ACC112 (cell line): ENCODE results near the gene DENND4C.

Source experiments
- H2AFZ ChIP-seq: fragments of 200-600 bp; sonication (generic); one replicate; pipeline ENCODE4 v1.6.0; 2017; ENCODE audit warnings: antibody characterized with exemption, low read length; ENCODE audit not compliant: unreplicated experiment
- H3K27ac ChIP-seq: fragments of 200-600 bp; sonication (generic); 2 replicates; pipeline ENCODE4 v1.5.1; 2014; ENCODE audit warnings: low read depth, mild to moderate bottlenecking, antibody characterized with exemption, low read length, moderate library complexity
- H3K27me3 ChIP-seq: fragments of 200-600 bp; sonication (generic); 2 replicates; pipeline ENCODE4 v1.6.1; 2014; ENCODE audit warnings: mild to moderate bottlenecking, antibody characterized with exemption, low read length, moderate library complexity, mixed read lengths; ENCODE audit not compliant: insufficient read depth
- H3K36me3 ChIP-seq: fragments of 200-600 bp; sonication (generic); 2 replicates; pipeline ENCODE4 v1.6.1; 2016; ENCODE audit warnings: mild to moderate bottlenecking, antibody characterized with exemption, low read length, moderate library complexity, mixed read lengths; ENCODE audit not compliant: insufficient read depth
- H3K4me1 ChIP-seq: fragments of 200-600 bp; sonication (generic); one replicate; pipeline ENCODE4 v1.6.1; 2016; ENCODE audit warnings: low read length, mixed read lengths; ENCODE audit not compliant: insufficient read depth, unreplicated experiment, control insufficient read depth
- H3K4me3 ChIP-seq: fragments of 200-600 bp; sonication (generic); 2 replicates; pipeline ENCODE4 v1.5.1; 2014; ENCODE audit warnings: mild to moderate bottlenecking, low read depth, low read length
- H3K79me2 ChIP-seq: fragments of 200-600 bp; sonication (generic); one replicate; pipeline ENCODE4 v1.6.0; 2016; ENCODE audit warnings: low read length; ENCODE audit not compliant: control insufficient read depth, unreplicated experiment, insufficient read depth

Gene DENND4C

DNA sequence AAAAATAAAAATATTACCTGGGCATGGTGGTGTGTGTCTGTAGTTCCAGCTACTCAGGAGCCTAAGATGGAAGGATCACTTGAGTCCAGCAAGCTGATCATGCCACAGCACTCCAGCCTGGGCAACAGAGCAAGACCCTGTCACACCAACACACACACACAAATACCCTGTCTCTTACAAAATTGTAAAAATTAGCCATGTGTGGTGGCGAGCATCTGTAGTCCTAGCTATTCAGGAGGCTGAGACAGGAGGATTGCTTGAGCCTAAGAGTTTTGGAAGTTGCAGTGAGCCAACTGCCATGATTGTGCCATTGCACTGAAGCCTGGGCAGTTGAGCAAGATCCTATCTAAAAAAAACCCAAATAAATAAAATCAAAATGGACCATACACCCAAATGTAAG lies 32.1 kb upstream of the DENND4C start:
- Histone ChIP-seq H2AFZ (no peak overlapping the region), H3K27ac (no peak overlapping the region), H3K79me2 (no peaks in the 10 kb centered on the region), H3K27me3 (no peaks in the 10 kb centered on the region), H3K4me1 (no peaks in the 10 kb centered on the region), H3K4me3 (no peak overlapping the region), H3K36me3 (no peaks in the 10 kb centered on the region)

DNA sequence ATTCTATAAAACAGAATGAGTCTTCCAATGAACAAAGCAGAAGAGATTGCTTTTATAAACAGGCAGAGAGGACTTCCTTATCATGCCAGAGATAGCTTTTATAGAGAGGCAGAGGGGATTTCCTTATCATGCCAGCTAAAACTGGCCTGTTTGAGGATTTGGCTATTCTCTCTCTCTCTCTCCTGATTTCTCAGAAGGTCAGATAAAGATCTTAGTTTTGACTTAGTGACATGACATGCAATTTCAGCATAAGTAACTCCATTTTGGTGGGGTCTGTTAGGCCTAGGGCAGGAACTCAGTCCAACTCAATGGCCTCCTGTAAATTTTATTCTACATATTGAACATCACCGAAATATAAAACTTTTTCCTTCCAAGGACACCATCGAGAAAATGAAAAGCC lies 31.5 kb upstream of the DENND4C start:
- H3K27ac ChIP-seq = no peak overlapping the region
- H3K36me3 ChIP-seq = no peaks in the 10 kb centered on the region
- no peaks in the 10 kb centered on the region for H3K27me3 ChIP-seq
- H3K4me1 ChIP-seq = no peaks in the 10 kb centered on the region
- H3K79me2 ChIP-seq = no peaks in the 10 kb centered on the region
- no peak overlapping the region for H3K4me3 ChIP-seq
- H2AFZ ChIP-seq = no peak overlapping the region

DNA sequence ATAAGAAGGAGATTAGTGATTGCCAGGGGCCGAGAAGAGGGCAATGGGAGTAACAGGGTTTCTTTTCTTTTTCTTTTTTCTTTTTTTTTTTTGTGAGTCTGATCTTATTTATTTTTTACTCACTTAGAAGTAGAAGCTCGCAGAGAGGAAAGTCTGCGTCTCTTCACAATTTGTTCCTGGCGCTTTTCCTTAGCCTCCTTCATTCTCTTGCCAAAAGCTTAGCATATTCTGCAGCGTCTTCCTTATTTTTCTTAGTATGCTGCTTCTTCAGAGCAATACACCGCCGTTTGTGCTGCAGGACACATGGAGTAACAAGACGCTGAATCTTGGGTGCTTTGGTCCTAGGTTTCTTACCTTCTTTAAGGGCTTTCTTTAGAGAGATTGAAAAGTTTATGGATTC lies 30.3 kb upstream of the DENND4C start:
- Histone ChIP-seq H3K27me3 (no peaks in the 10 kb centered on the region), H3K4me1 (no peaks in the 10 kb centered on the region), H3K79me2 (no peaks in the 10 kb centered on the region), H3K36me3 (no peaks in the 10 kb centered on the region), H3K27ac (no peak overlapping the region), H3K4me3 (no peak overlapping the region), H2AFZ (no peak overlapping the region)

DNA sequence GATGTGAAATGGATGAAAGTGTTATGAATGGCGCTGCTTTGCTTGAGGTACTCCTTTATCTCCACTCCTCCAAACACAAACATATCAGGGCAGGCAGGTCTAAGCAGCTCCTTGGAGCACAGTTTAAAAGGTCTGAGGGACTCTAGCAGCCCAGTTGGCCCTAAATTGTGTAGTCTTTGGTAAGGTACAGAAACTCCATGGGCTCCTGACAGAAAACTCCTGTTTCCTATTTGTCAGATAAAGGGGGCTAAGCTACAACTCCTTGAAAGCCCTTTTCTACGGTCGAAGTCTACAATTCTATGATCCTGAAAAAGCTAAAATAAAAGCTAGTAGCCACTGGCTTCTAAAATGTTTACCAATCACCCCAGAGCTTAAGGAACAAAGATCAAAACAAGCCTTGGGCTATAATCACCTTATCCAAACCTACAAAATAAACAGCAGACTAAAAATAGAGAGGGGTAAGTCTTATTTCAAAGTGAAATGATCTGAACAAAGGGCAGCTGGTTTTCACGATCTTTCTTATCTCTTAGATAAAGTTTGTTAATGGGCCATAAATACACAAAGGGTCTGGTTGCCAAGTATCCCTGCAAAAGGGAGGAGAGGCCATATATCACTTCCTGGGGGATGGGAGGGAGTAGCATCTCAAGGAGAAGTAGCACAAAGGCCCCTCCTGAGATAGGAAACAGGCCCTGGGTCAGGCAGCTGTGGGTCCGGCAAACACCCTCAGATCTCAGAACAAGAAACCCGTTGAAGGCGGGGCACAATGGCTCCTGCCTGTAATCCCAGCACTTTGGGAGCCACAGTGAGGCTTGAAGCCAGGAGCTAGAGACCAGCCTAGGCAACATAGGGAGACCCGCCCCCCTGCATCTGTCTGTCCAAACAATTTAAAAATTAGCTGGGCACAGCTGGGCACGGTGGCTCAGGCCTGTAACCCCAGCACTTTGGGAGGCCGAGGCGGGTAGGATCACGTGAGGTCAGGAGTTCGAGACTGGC lies 28.3 kb upstream of the DENND4C start:
- no peak overlapping the region for H3K27ac ChIP-seq
- no peaks in the 10 kb centered on the region for H3K4me1 ChIP-seq
- no peaks in the 10 kb centered on the region for H3K36me3 ChIP-seq
- no peak overlapping the region for H3K4me3 ChIP-seq
- no peak overlapping the region for H2AFZ ChIP-seq
- H3K27me3 ChIP-seq = no peaks in the 10 kb centered on the region
- no peaks in the 10 kb centered on the region for H3K79me2 ChIP-seq

DNA sequence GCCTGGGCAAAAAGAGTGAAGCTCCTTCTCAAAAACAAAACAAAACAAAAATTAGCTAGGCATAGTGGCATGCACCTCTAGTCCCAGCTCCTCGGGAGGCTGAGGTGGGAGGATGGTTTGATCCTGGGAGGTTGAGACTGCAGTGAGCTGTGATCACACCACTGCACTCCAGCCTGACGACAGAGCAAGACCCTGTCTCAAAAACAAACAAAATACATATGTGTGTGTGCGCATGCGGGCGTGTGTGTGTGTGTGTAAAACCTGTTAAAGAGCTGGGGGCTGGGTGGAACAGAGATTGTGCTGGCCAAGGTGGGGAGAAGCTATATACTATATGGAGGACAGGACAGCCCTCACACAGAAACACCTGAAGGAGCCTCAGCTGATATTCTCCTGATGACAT lies 27.4 kb upstream of the DENND4C start:
- H3K4me3 ChIP-seq = no peak overlapping the region

DNA sequence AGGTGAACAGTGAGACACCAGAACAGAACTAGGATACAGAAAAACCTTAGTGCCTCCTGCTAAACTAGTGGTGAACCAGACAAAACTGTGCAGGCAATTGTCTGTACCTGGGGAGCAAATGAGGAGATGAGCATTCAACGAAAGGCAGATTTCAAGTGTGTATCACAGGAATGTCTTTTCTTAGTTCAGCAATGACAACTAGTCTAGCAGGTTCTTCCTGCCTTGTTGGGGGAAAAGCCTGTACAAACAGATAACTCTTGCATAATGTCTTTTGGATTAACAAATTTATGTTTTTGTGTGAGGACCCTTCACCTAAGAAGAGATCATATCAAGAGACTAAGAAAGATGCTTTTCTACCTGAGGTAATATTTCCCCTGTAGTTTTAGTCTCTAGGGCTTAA lies 21.8 kb upstream of the DENND4C start:
- Histone ChIP-seq H2AFZ (no peak overlapping the region), H3K79me2 (no peaks in the 10 kb centered on the region), H3K36me3 (no peaks in the 10 kb centered on the region), H3K27me3 (no peaks in the 10 kb centered on the region), H3K4me3 (no peak overlapping the region), H3K27ac (no peak overlapping the region), H3K4me1 (no peaks in the 10 kb centered on the region)

More for the DNA sequence above, 27.4 kb upstream of the DENND4C start:
- Histone ChIP-seq H3K4me1 (no peaks in the 10 kb centered on the region), H3K27me3 (no peaks in the 10 kb centered on the region), H3K36me3 (no peaks in the 10 kb centered on the region), H3K27ac (no peak overlapping the region), H2AFZ (no peak overlapping the region), H3K79me2 (no peaks in the 10 kb centered on the region)

DNA sequence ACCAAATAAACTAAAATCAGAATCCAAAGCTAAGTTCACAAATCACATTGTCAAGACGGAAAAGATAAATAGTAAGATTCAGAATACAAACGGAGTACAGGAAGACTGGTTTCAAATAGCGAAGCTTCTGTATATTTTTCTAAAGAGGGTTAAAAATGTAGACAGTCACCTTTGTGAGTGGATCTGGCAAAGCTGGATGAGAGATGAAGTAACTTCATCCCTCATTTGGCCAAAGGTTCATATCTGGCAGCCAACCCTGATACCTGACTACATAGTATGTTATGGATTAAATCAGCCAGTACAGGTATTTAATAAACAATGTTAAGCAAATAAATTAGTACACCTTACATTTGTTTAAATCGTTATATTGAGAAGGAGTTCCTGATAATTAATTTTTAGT lies 21.3 kb upstream of the DENND4C start:
- Histone ChIP-seq H3K4me1 (no peaks in the 10 kb centered on the region), H3K36me3 (no peaks in the 10 kb centered on the region), H3K79me2 (no peaks in the 10 kb centered on the region), H3K4me3 (no peak overlapping the region), H3K27ac (no peak overlapping the region), H3K27me3 (no peaks in the 10 kb centered on the region), H2AFZ (no peak overlapping the region)

DNA sequence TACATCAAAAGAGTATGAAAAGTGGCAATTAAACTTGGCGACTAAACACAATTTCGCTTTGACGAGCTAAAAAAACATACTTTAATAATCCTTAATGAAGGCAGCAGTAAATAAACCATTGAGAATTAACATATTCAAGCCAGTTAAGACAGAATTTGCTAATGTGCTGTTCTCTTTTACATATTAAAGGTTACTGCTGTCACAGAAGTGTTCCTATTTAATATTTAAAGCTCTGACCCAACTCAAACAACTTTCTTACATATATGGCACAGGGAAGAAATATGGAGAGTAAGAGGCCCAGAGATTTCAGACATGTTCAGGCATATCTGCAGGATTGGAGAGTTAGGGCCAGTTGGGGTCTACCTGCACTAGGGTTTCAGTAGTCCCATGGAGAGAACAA lies 16.7 kb upstream of the DENND4C start:
- Histone ChIP-seq H3K36me3 (no peaks in the 10 kb centered on the region), H3K27ac (no peak overlapping the region)

DNA sequence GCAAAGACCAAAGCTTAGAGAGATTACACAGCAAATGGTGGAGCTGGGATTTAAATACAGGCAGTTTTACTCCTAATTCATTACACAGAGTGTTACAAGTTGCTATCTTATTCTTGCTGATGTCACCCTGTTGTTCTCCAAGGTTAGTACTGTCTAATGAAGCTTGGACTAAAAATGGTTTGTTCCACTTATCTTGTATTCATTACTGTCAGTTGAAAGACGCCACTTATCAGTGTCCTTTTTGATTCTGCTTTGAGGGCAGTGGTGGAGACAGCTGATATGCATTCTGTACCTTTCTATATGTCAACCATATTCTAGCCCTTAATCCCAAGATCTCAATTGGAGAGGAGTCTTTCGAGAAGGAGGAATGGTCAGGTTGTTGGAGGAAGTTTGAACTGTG lies 14.0 kb upstream of the DENND4C start:
- Histone ChIP-seq H3K79me2 (no peaks in the 10 kb centered on the region), H3K27ac (no peak overlapping the region), H3K27me3 (no peaks in the 10 kb centered on the region), H3K36me3 (no peaks in the 10 kb centered on the region), H3K4me1 (no peaks in the 10 kb centered on the region), H3K4me3 (no peak overlapping the region), H2AFZ (no peak overlapping the region)

More for the DNA sequence above, 16.7 kb upstream of the DENND4C start:
- Histone ChIP-seq H2AFZ (no peak overlapping the region), H3K79me2 (no peaks in the 10 kb centered on the region), H3K27me3 (no peaks in the 10 kb centered on the region), H3K4me1 (no peaks in the 10 kb centered on the region), H3K4me3 (no peak overlapping the region)

DNA sequence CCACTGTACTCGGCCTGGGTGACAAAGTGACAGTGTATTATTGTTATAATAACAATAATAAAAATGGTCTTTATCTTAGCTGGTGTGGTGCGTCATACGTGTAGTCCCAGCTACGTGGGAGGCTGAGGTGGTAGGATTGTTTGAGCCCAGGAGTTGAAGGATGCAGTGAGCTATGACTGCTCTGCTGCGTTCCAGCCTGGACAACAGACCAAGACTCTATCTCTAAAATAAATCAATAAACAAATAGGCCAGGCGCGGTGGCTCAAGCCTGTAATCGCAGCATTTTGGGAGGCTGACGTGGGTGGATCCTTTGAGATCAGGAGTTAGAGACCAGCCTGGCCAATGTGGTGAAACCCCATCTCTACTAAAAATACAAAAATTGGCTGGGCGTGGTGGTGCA lies 9.2 kb upstream of the DENND4C start:
- H3K79me2 ChIP-seq = no peaks in the 10 kb centered on the region
- no peaks in the 10 kb centered on the region for H3K36me3 ChIP-seq
- no peaks in the 10 kb centered on the region for H3K27me3 ChIP-seq
- no peak overlapping the region for H3K27ac ChIP-seq
- no peak overlapping the region for H2AFZ ChIP-seq
- no peaks in the 10 kb centered on the region for H3K4me1 ChIP-seq
- no peak overlapping the region for H3K4me3 ChIP-seq

DNA sequence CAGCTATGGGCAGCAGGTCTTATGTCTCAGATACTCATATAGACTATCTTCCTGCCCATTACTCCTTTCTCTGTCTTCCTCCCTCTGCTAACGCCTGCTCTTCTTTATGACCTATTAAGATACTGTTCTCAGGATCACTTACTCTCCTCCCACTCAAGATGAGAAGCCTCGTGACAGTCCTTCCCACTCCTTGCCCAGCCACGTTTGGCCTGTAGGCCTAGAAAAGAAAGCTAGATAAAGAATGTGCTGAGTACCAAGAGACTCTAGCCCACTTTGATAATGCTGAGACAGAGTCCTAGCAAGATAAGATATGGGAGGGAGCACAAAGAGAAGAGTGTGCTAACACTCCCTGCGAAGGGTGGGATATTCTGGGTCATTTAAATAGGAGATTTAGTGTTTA lies 6.8 kb upstream of the DENND4C start:
- Histone ChIP-seq H3K4me3 (no peak overlapping the region), H2AFZ (no peak overlapping the region), H3K27me3 (no peaks in the 10 kb centered on the region), H3K4me1 (no peaks in the 10 kb centered on the region), H3K27ac (no peak overlapping the region), H3K79me2 (no peaks in the 10 kb centered on the region), H3K36me3 (no peaks in the 10 kb centered on the region)
